ENCODE measurements around the gene PTPRK.

PTPRK gene

GRCh38 chr6:128520436-128521281 is at the start of gene PTPRK:
PTPRK (minus strand) TSS chr6:128520599; CDS start chr6:128520358, 241 bp downstream.
- DNase-seq: peak; percentile 67

- DNase-seq: no peak
Measured at GRCh38 chr6:128567029-128567428, 46.6 kb upstream of the PTPRK start.

- no peak for DNase-seq
Measured at GRCh38 chr6:128560966-128561365, 40.6 kb upstream of the PTPRK start.

- no peak for DNase-seq
Measured at GRCh38 chr6:128558924-128559323, 38.5 kb upstream of the PTPRK start.

- DNase-seq: no peak
Measured at GRCh38 chr6:128558021-128558420, 37.6 kb upstream of the PTPRK start.

- no peak for DNase-seq
Measured at GRCh38 chr6:128557081-128557480, 36.7 kb upstream of the PTPRK start.

- no peak for DNase-seq
Measured at GRCh38 chr6:128554302-128554701, 33.9 kb upstream of the PTPRK start.

GRCh38 chr6:128541261-128541660 is 20.9 kb upstream of the PTPRK start:
- DNase-seq: no peak

- DNase-seq: no peak
Measured at GRCh38 chr6:128538763-128539162, 18.4 kb upstream of the PTPRK start.

GRCh38 chr6:128532827-128533226 is 12.4 kb upstream of the PTPRK start:
- DNase-seq: no peak

GRCh38 chr6:128532136-128532535 is 11.7 kb upstream of the PTPRK start:
- DNase-seq: no peak

- no peak for DNase-seq
Measured at GRCh38 chr6:128531696-128532095, 11.3 kb upstream of the PTPRK start.

GRCh38 chr6:128528241-128528640 is 7.8 kb upstream of the PTPRK start:
- no peak for DNase-seq

GRCh38 chr6:128527375-128527774 is 7.0 kb upstream of the PTPRK start:
- DNase-seq: no peak

- DNase-seq: no peak
Measured at GRCh38 chr6:128526152-128526914, 5.9 kb upstream of the PTPRK start.

GRCh38 chr6:128525406-128525805 is 5.0 kb upstream of the PTPRK start:
- no peak for DNase-seq

GRCh38 chr6:128521282-128521632 is 858 bp upstream of the PTPRK start:
- no peak for DNase-seq

GRCh38 chr6:128519931-128520435 is 416 bp downstream of the PTPRK start:
- no peak for DNase-seq

GRCh38 chr6:128519132-128519930 is 1.1 kb downstream of the PTPRK start:
- peak; percentile 48 for DNase-seq

- DNase-seq: no peak
Measured at GRCh38 chr6:128518434-128519131, 1.8 kb downstream of the PTPRK start.

GRCh38 chr6:128517124-128517523 is 3.3 kb downstream of the PTPRK start:
- DNase-seq: no peak

GRCh38 chr6:128516514-128516898 is 3.9 kb downstream of the PTPRK start:
- peak; percentile 79 for DNase-seq

All from DMS153 (cell line).